ENCODE results near the gene SLC26A1.

DNA sequence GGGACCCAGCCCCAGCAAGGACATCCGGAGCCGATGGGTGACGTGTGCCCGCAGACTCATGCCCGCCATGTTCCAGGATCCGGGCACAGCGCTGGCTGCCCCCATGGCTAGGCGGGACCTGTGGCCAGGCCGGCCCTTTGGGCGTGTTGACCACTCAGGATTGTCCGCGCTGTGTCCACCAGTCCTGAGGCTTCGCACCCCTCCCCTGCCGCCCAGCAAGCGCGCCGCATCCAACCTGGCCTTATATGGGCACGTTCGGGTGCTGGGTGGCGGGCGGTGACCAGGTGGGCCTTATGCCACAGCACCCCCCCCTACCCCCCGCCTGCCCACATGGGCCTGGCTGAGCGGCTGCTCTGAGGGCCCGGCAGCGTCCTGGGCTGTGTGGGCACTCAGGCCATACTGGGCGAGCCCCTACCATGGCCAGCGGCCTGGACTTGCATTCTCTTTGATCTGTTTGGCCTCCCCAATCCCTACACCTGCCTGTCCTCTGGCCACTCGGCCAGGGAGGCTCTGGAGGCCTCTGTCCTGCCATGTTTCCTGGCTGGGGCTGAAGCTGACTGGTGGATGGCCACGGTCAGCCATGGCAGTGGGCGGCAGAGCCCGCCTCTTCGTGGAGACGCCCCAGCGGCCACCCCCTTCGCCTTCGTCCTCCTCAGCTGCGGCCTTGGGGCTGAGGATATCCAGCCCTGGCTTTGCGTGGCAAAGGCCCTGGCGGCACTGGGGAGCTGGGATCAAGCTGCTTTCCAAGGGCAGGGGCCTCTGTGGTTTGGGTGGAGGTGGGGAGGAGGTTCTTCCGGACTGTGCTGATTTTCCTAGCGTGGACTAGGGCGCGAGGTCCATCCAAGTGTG, 20.2 kb upstream of the SLC26A1 start:
- TF ChIP-seq, protein P1, sequence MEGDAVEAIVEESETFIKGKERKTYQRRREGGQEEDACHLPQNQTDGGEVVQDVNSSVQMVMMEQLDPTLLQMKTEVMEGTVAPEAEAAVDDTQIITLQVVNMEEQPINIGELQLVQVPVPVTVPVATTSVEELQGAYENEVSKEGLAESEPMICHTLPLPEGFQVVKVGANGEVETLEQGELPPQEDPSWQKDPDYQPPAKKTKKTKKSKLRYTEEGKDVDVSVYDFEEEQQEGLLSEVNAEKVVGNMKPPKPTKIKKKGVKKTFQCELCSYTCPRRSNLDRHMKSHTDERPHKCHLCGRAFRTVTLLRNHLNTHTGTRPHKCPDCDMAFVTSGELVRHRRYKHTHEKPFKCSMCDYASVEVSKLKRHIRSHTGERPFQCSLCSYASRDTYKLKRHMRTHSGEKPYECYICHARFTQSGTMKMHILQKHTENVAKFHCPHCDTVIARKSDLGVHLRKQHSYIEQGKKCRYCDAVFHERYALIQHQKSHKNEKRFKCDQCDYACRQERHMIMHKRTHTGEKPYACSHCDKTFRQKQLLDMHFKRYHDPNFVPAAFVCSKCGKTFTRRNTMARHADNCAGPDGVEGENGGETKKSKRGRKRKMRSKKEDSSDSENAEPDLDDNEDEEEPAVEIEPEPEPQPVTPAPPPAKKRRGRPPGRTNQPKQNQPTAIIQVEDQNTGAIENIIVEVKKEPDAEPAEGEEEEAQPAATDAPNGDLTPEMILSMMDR (IDR thresholded peaks at IDR 0.05), result no peak
- TF ChIP-seq EZH2 (IDR thresholded peaks at IDR 0.05) (no peak), EZH2phosphoT487 (IDR thresholded peaks at IDR 0.05) (no peak)
